ENCODE results near the gene HAPLN1.
A peak's percentile ranks its signal among the peaks of the same experiment; 100 is the strongest.

HAPLN1 gene

DNA sequence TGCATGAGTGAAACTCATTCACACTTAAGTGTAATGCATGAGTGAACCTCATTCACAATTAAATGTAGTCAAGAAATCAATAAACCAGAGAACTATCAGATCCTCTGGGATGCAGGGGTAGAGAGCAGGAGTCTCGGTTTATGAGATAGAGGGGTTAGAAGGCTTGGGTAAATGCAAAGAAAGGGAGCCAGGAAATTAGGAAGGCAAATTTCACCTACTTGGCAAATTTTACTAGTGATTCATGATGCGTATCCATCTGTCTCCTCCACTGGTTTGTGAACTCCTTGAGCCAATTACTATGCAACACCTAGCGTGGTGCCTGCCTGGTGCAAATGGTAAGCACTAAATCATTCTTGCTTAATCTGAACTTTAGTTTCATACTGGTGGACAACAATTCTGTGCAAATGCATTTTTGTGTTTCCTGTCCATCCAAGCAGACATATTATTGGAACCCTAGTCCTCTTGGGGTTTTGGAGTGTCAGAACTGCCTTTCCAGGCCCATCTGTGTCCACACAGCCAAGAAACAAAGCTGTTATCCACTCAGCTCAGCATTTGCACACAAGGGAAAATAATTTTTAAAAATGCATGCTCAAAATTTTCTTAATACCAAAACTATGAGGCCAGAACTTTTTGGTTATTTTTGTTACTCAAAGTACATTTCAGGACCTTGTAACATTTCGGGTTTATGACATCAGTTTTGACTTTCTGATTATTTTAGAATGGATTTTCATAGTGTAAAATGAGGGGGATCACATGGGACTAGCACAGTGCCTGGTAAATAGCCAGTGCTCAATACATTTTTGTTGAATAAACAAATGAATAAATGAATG is 5.2 kb downstream of the HAPLN1 start:
- no peak overlapping the region for H2BK5ac ChIP-seq (ENCODE audit: low read length)
- no peak overlapping the region for H4K8ac ChIP-seq (ENCODE audit: low read depth, low read length)
- no peak overlapping the region for H2BK120ac ChIP-seq (ENCODE audit: low read depth, low read length)
- no peak overlapping the region for H2BK12ac ChIP-seq (ENCODE audit: low read length)
- peaks cover 0 to 13% (median 0%) of the 10 kb centered on the region in 3 experiments for H3K27me3 ChIP-seq (ENCODE audit: control insufficient read depth in 3 of 3, insufficient read depth in 3 of 3, low read depth in 1 of 3, low read length in 3 of 3)
- no CpG with 5 or more reads among the region's 4 CpGs for WGBS, 2 donors (ENCODE audit: extremely low coverage in 2 of 2, insufficient read length in 2 of 2, insufficient replicate concordance in 1 of 2)
- no peak overlapping the region for H3K14ac ChIP-seq (ENCODE audit: low read length)
- H3K23ac ChIP-seq (ENCODE audit: low read depth, low read length, poor library complexity): no peak overlapping the region
- H4K91ac ChIP-seq (ENCODE audit: low read depth, low read length, poor library complexity): no peak overlapping the region
- H3K4me1 ChIP-seq (ENCODE audit: control insufficient read depth in 2 of 2, insufficient read depth in 1 of 2, low read depth in 1 of 2, low read length in 2 of 2): no peaks in the 10 kb centered on the region
- no peak for DNase-seq (ENCODE audit: low spot score)
- no peak overlapping the region for H3K4me3 ChIP-seq (ENCODE audit: low read length in 2 of 2)
- no peaks in the 10 kb centered on the region for H3K79me1 ChIP-seq (ENCODE audit: low read depth, low read length)
- no peak overlapping the region for H3K18ac ChIP-seq (ENCODE audit: low read length)
- H2AK5ac ChIP-seq (ENCODE audit: low read depth, low read length): no peak overlapping the region
- no peak overlapping the region for H2BK15ac ChIP-seq (ENCODE audit: low read length)
- no peak overlapping the region for H3K4me2 ChIP-seq (ENCODE audit: insufficient read depth, low read length, poor library complexity, severe bottlenecking)
- H3K9me3 ChIP-seq (replicated peaks in 1 of 2; ENCODE audit: control insufficient read depth in 2 of 2, insufficient read depth in 1 of 2, low read depth in 1 of 2, low read length in 2 of 2): no peaks in the 10 kb centered on the region
- H3K36me3 ChIP-seq (replicated peaks in 1 of 2; ENCODE audit: control insufficient read depth in 2 of 2, insufficient read depth in 2 of 2, low read length in 2 of 2): no peaks in the 10 kb centered on the region
- no peak overlapping the region for H3K9ac ChIP-seq (ENCODE audit: low read depth, low read length, poor library complexity)
- no peak overlapping the region for H2AFZ ChIP-seq (ENCODE audit: low read length)
- H3K4ac ChIP-seq (ENCODE audit: low read length): no peak overlapping the region
- no peak overlapping the region for H3K27ac ChIP-seq (replicated peaks; ENCODE audit: low read length)

DNA sequence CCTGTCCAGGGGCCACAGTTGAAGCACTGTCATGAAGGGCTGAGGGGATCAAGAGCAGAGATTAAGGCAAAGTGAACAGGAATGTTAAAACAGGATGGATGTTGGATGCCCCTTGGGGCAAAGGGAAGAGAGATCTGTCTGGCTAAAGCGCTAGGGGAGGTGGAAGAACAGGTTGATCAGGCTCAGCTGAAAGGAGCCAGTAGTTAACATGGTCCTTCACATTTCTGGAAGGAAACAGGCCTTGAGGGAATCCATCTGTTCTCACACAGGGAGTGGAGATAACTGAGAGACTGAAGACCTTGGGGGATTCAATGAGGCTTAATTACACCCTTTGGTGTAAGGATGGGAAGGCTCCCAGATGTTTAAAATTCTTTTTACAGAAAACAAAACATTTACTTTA is 5.8 kb downstream of the HAPLN1 start:
- no CpG with 5 or more reads among the region's 1 CpG for WGBS, 2 donors (ENCODE audit: extremely low coverage in 2 of 2, insufficient read length in 2 of 2, insufficient replicate concordance in 1 of 2)

DNA sequence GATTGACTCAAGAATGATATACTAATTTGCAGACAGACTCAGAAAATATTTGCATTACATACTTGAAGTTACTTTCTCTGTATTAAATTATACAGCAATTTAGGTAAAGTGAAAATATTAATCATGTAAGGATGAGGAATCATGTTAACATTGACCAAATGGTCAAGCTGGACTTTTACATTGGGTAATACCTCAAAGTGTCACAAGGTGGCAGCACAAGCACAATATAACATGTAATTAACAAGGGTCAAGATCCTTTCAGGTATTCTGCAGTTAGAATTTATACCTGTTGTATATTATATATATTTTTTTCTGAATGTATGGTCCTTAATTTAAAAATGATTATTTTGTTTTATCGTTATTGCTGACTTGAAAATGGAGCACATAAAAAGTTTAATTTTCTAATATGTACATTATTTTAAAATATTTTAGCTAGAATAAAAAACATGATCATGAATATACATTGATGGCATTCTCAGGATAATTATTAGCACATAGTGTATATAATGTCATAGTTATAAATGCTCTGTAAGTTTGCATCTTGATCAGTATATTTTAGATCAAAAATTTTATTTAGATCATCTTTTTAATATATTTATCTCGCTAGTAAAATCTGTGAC is 8.6 kb downstream of the HAPLN1 start:
- no peak overlapping the region for H3K4ac ChIP-seq (ENCODE audit: low read length)
- WGBS, 2 donors (ENCODE audit: extremely low coverage in 2 of 2, insufficient read length in 2 of 2, insufficient replicate concordance in 1 of 2): no CpG with 5 or more reads among the region's 2 CpGs
- H3K27me3 ChIP-seq (ENCODE audit: control insufficient read depth in 3 of 3, insufficient read depth in 3 of 3, low read depth in 1 of 3, low read length in 3 of 3): no peaks in the 10 kb centered on the region
- no peak overlapping the region for H3K18ac ChIP-seq (ENCODE audit: low read length)
- no peak overlapping the region for H3K4me3 ChIP-seq (ENCODE audit: low read length in 2 of 2)
- no peak overlapping the region for H2AK5ac ChIP-seq (ENCODE audit: low read depth, low read length)
- H3K9me3 ChIP-seq (replicated peaks in 1 of 2; ENCODE audit: control insufficient read depth in 2 of 2, insufficient read depth in 1 of 2, low read depth in 1 of 2, low read length in 2 of 2): no peaks in the 10 kb centered on the region
- no peak overlapping the region for H3K9ac ChIP-seq (ENCODE audit: low read depth, low read length, poor library complexity)
- no peak overlapping the region for H2BK15ac ChIP-seq (ENCODE audit: low read length)
- H3K79me1 ChIP-seq (ENCODE audit: low read depth, low read length): no peaks in the 10 kb centered on the region
- no peaks in the 10 kb centered on the region for H3K4me1 ChIP-seq (ENCODE audit: control insufficient read depth in 2 of 2, insufficient read depth in 1 of 2, low read depth in 1 of 2, low read length in 2 of 2)
- no peak overlapping the region for H2BK120ac ChIP-seq (ENCODE audit: low read depth, low read length)
- no peak overlapping the region for H3K14ac ChIP-seq (ENCODE audit: low read length)
- DNase-seq (ENCODE audit: low spot score): peak; percentile 40
- H4K8ac ChIP-seq (ENCODE audit: low read depth, low read length): no peak overlapping the region
- H3K36me3 ChIP-seq (replicated peaks in 1 of 2; ENCODE audit: control insufficient read depth in 2 of 2, insufficient read depth in 2 of 2, low read length in 2 of 2): no peaks in the 10 kb centered on the region
- no peak overlapping the region for H2AFZ ChIP-seq (ENCODE audit: low read length)
- no peak overlapping the region for H3K27ac ChIP-seq (replicated peaks; ENCODE audit: low read length)
- H4K91ac ChIP-seq (ENCODE audit: low read depth, low read length, poor library complexity): no peak overlapping the region
- H3K4me2 ChIP-seq (ENCODE audit: insufficient read depth, low read length, poor library complexity, severe bottlenecking): no peak overlapping the region
- H3K23ac ChIP-seq (ENCODE audit: low read depth, low read length, poor library complexity): no peak overlapping the region
- no peak overlapping the region for H2BK5ac ChIP-seq (ENCODE audit: low read length)
- H2BK12ac ChIP-seq (ENCODE audit: low read length): no peak overlapping the region

More for the DNA sequence above, 5.8 kb downstream of the HAPLN1 start:
- H3K23ac ChIP-seq (ENCODE audit: low read depth, low read length, poor library complexity): no peak overlapping the region
- no peaks in the 10 kb centered on the region for H3K4me1 ChIP-seq (ENCODE audit: control insufficient read depth in 2 of 2, insufficient read depth in 1 of 2, low read depth in 1 of 2, low read length in 2 of 2)
- H4K91ac ChIP-seq (ENCODE audit: low read depth, low read length, poor library complexity): no peak overlapping the region
- H3K18ac ChIP-seq (ENCODE audit: low read length): no peak overlapping the region
- peaks cover 0 to 7% (median 0%) of the 10 kb centered on the region in 3 experiments for H3K27me3 ChIP-seq (ENCODE audit: control insufficient read depth in 3 of 3, insufficient read depth in 3 of 3, low read depth in 1 of 3, low read length in 3 of 3)
- no peak overlapping the region for H3K14ac ChIP-seq (ENCODE audit: low read length)
- no peak overlapping the region for H2AFZ ChIP-seq (ENCODE audit: low read length)
- H3K4me3 ChIP-seq (ENCODE audit: low read length in 2 of 2): no peak overlapping the region
- no peak overlapping the region for H3K9ac ChIP-seq (ENCODE audit: low read depth, low read length, poor library complexity)
- no peak overlapping the region for H2BK12ac ChIP-seq (ENCODE audit: low read length)
- H3K36me3 ChIP-seq (replicated peaks in 1 of 2; ENCODE audit: control insufficient read depth in 2 of 2, insufficient read depth in 2 of 2, low read length in 2 of 2): no peaks in the 10 kb centered on the region
- no peak overlapping the region for H4K8ac ChIP-seq (ENCODE audit: low read depth, low read length)
- H2BK5ac ChIP-seq (ENCODE audit: low read length): no peak overlapping the region
- no peaks in the 10 kb centered on the region for H3K9me3 ChIP-seq (replicated peaks in 1 of 2; ENCODE audit: control insufficient read depth in 2 of 2, insufficient read depth in 1 of 2, low read depth in 1 of 2, low read length in 2 of 2)
- H3K4me2 ChIP-seq (ENCODE audit: insufficient read depth, low read length, poor library complexity, severe bottlenecking): no peak overlapping the region
- no peak overlapping the region for H2BK15ac ChIP-seq (ENCODE audit: low read length)
- H3K4ac ChIP-seq (ENCODE audit: low read length): no peak overlapping the region
- DNase-seq (ENCODE audit: low spot score): no peak
- H2AK5ac ChIP-seq (ENCODE audit: low read depth, low read length): no peak overlapping the region
- no peak overlapping the region for H3K27ac ChIP-seq (replicated peaks; ENCODE audit: low read length)
- H2BK120ac ChIP-seq (ENCODE audit: low read depth, low read length): no peak overlapping the region
- H3K79me1 ChIP-seq (ENCODE audit: low read depth, low read length): no peaks in the 10 kb centered on the region

DNA sequence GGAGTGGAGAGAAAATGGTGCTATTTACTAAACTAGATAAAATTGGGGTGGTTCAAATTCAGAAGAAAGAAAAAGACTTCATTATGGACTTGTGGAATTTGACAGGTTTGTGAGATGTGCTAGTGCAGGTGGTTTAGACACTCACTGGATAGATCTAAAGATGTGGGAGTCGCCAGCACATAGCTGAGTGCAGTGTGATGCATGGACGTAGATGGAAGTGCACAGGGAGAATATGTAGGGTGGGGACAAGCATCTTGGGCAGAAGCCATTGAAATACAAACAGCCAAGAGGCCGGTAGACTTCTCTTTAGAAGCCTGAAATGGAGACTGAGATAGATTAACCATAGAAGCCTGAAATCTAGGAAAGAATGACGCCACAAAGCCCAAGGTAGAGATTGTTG is 10.7 kb downstream of the HAPLN1 start:
- WGBS, 2 donors (ENCODE audit: extremely low coverage in 2 of 2, insufficient read length in 2 of 2, insufficient replicate concordance in 1 of 2): no CpG with 5 or more reads among the region's 4 CpGs

More for the DNA sequence above, 10.7 kb downstream of the HAPLN1 start:
- Histone ChIP-seq H4K91ac (ENCODE audit: low read depth, low read length, poor library complexity) (no peak overlapping the region), H3K27ac (replicated peaks; ENCODE audit: low read length) (no peak overlapping the region), H3K4me1 (ENCODE audit: control insufficient read depth in 2 of 2, insufficient read depth in 1 of 2, low read depth in 1 of 2, low read length in 2 of 2) (no peaks in the 10 kb centered on the region), H4K8ac (ENCODE audit: low read depth, low read length) (no peak overlapping the region), H3K23ac (ENCODE audit: low read depth, low read length, poor library complexity) (no peak overlapping the region), H2BK120ac (ENCODE audit: low read depth, low read length) (no peak overlapping the region), H3K9ac (ENCODE audit: low read depth, low read length, poor library complexity) (no peak overlapping the region), H3K36me3 (replicated peaks in 1 of 2; ENCODE audit: control insufficient read depth in 2 of 2, insufficient read depth in 2 of 2, low read length in 2 of 2) (no peaks in the 10 kb centered on the region), H3K18ac (ENCODE audit: low read length) (no peak overlapping the region), H2BK12ac (ENCODE audit: low read length) (no peak overlapping the region), H3K14ac (ENCODE audit: low read length) (no peak overlapping the region), H3K4me2 (ENCODE audit: insufficient read depth, low read length, poor library complexity, severe bottlenecking) (no peak overlapping the region), H3K79me1 (ENCODE audit: low read depth, low read length) (no peaks in the 10 kb centered on the region), H2AFZ (ENCODE audit: low read length) (no peak overlapping the region), H3K27me3 (ENCODE audit: control insufficient read depth in 3 of 3, insufficient read depth in 3 of 3, low read depth in 1 of 3, low read length in 3 of 3) (no peaks in the 10 kb centered on the region), H2BK15ac (ENCODE audit: low read length) (no peak overlapping the region), H3K9me3 (replicated peaks in 1 of 2; ENCODE audit: control insufficient read depth in 2 of 2, insufficient read depth in 1 of 2, low read depth in 1 of 2, low read length in 2 of 2) (no peaks in the 10 kb centered on the region), H3K4me3 (ENCODE audit: low read length in 2 of 2) (no peak overlapping the region), H2BK5ac (ENCODE audit: low read length) (no peak overlapping the region), H2AK5ac (ENCODE audit: low read depth, low read length) (no peak overlapping the region), H3K4ac (ENCODE audit: low read length) (no peak overlapping the region)
- DNase-seq (ENCODE audit: low spot score): no peak
